AG09309 (cell line): ENCODE data around the gene MND1.
A peak's percentile ranks its signal among the peaks of the same experiment; 100 is the strongest.
"Not testable (repeated sequence)": the region's sequence is repeated elsewhere in the genome, so short reads cannot be mapped to it uniquely, and the experiment has no call there.

ENCODE experiments used
- DNase-seq: peaks from one replicate; pipeline ENCODE4 v3.0.0-alpha.2; 2010; ENCODE audit warnings: low read depth
- H3K4me3 ChIP-seq: 2 replicates; pipeline ENCODE4 v1.5.1; 2011; ENCODE audit warnings: mild to moderate bottlenecking, low read depth, low read length, moderate library complexity; ENCODE audit not compliant: control insufficient read depth
- TF ChIP-seq, protein P1 (sequence below): IDR thresholded peaks from 2 replicates; pipeline ENCODE4 v1.5.1; 2011; ENCODE audit warnings: mild to moderate bottlenecking, low read depth, low read length, inconsistent platforms; ENCODE audit not compliant: insufficient read depth, control insufficient read depth; ENCODE audit errors: missing control alignments

Gene MND1

GRCh38 chr4:153447175-153447905 is 102.9 kb downstream of the MND1 start:
- TF ChIP-seq, protein P1, sequence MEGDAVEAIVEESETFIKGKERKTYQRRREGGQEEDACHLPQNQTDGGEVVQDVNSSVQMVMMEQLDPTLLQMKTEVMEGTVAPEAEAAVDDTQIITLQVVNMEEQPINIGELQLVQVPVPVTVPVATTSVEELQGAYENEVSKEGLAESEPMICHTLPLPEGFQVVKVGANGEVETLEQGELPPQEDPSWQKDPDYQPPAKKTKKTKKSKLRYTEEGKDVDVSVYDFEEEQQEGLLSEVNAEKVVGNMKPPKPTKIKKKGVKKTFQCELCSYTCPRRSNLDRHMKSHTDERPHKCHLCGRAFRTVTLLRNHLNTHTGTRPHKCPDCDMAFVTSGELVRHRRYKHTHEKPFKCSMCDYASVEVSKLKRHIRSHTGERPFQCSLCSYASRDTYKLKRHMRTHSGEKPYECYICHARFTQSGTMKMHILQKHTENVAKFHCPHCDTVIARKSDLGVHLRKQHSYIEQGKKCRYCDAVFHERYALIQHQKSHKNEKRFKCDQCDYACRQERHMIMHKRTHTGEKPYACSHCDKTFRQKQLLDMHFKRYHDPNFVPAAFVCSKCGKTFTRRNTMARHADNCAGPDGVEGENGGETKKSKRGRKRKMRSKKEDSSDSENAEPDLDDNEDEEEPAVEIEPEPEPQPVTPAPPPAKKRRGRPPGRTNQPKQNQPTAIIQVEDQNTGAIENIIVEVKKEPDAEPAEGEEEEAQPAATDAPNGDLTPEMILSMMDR: no peak
- DNase-seq: peak; percentile 46
- H3K4me3 ChIP-seq: no peak overlapping the region

- TF ChIP-seq, protein P1: no peak
- peak overlapping the region; percentile 6; the same call in 1 of the 2 replicates for H3K4me3 ChIP-seq
- no peak for DNase-seq
These were observed 103.7 kb downstream of the MND1 start for GRCh38 chr4:153448003-153448731.

- TF ChIP-seq, protein P1: no peak
- no peak overlapping the region for H3K4me3 ChIP-seq
- DNase-seq: no peak
These were observed 104.8 kb downstream of the MND1 start for GRCh38 chr4:153449338-153449737.

DNA sequence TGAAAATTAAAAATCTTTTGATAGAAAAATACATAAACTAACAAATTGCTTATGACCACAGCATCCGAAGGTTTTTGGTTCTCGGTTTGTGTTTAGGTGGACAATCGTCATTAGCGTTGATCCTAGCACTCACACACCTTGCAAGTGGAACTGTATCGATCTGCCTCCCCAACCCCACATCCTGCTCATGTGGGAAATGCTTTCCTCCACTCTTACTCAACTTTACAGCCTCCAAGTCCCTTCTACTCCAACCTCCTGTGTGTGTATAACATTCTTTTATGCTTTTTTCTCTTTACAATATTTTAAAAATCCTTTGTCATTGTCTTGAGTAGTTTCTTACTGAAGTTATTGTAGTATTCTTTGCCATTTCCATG is 106.0 kb downstream of the MND1 start:
- no peak for DNase-seq
- TF ChIP-seq, protein P1: no peak

DNA sequence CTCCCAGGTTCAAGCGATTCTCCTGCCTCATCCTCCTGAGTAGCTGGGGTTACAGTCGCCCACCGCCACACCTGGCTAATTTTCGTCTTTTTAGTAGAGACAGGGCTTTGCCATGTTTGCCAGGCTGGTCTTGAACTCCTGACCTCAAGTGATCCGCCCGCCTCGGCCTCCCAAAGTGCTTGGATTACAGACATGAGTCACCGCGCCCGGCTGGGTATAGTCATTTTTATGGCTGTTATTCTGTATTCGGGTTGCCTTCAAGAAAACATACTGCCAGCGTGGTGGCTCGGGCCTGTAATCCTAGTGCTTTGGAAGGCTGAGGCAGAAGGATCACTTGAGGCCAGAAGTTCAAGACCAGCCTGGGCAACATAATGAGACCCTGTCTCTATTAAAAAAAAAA is 106.7 kb downstream of the MND1 start:
- DNase-seq, H3K4me3 ChIP-seq: not testable (repeated sequence)

More for the DNA sequence above, 106.0 kb downstream of the MND1 start:
- H3K4me3 ChIP-seq: no peak overlapping the region

DNA sequence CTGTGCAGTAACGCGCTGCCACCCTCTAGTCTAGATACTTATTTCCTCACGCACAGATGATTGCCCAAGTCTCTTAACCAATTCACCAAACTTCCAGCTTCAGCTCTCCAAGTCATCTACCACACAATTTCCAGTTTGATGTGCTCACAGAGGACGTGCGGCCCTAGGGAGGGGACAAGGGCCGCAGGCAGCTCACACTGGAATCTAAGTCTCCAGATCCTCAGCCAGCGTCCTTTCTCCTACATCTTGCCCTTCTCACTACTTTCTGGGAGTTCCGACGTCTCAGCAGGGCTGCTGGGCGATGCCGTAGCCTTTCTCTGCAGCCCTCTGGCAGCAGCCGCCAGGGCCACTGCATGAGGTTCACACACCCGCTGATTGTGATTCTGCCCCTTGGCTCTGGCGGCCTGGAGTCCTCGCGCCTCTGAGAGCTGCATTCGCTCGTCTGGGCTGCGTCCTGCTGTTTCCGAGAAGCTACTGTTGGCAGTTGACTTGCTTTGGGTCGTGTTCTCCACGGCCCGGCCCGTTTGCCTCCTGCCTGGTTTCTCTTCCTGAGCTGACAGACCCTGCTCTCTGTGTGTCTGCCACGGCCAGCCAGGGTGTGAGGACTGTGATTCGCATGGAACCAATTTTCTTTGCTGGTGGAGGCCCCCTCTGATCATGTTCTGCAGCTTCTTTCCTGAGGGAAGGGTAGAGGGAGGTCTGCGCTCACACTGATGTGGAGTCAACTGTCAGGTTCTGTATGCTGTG is 107.6 kb downstream of the MND1 start:
- TF ChIP-seq, protein P1: no peak
- no peak overlapping the region for H3K4me3 ChIP-seq
- DNase-seq: no peak
